Esophagus squamous epithelium (tissue), 4 donors: Measurements from ENCODE around the gene SALL3.

Experiments
- CTCF ChIP-seq, 6 experiments: fragments of 450-650 bp in 4 of 6; fragments of 200-600 bp in 2 of 6; sonication (generic) in 2 of 6; IDR thresholded peaks; one replicate each; pipeline ENCODE4 v1.5.1; 2016 to 2019; ENCODE audit warnings: antibody characterized with exemption in 6 of 6, mild to moderate bottlenecking in 4 of 6, moderate library complexity in 4 of 6
- POLR2A ChIP-seq, 4 donors: fragments of 450-650 bp; IDR thresholded peaks; one replicate each; pipeline ENCODE4 v1.6.1; 2017; ENCODE audit warnings: antibody characterized with exemption in 4 of 4, mild to moderate bottlenecking in 4 of 4, moderate library complexity in 3 of 4

GRCh38 chr18:78992041-78993011 lies 12.7 kb downstream of the SALL3 start:
- TF ChIP-seq CTCF (IDR thresholded peaks at IDR 0.05) (no peak), POLR2A (IDR thresholded peaks at IDR 0.05) (no peak)
